ENCODE measurements around the gene PPP1R26.
A peak's percentile ranks its signal among the peaks of the same experiment; 100 is the strongest.

GRCh38 chr9:135526730-135527571 lies 47.4 kb downstream of the PPP1R26 start:
- TF ChIP-seq NBN (IDR thresholded peaks at IDR 0.05; ENCODE audit: low read depth) (no peak), E2F3 (CRISPR knock-in tag; IDR thresholded peaks at IDR 0.05) (no peak), CHD2 (IDR thresholded peaks at IDR 0.05; ENCODE audit: low read depth, low read length) (no peak), CAMTA2 (CRISPR knock-in tag; conservative IDR thresholded peaks at IDR 0.05) (no peak), FOSL1 (tag; conservative IDR thresholded peaks at IDR 0.05) (no peak), RERE (CRISPR knock-in tag; IDR thresholded peaks at IDR 0.05; ENCODE audit: borderline replicate concordance) (no peak), ZFX (CRISPR knock-in tag; IDR thresholded peaks at IDR 0.05) (no peak), MAX (CRISPR knock-in tag; IDR thresholded peaks at IDR 0.05) (no peak), CTCF (IDR thresholded peaks at IDR 0.05 in 2 of 3, conservative IDR thresholded peaks at IDR 0.05 in 1 of 3; ENCODE audit: insufficient read depth in 2 of 3, low read depth in 1 of 3, low read length in 3 of 3) (peak in 1 of 3 experiments; percentile 14; a peak in 1 of 6 replicates), ZNF707 (CRISPR knock-in tag; conservative IDR thresholded peaks at IDR 0.05) (no peak), TRIM28 (IDR thresholded peaks at IDR 0.05) (no peak)

All from K562 (cell line).